Mononuclear cell (primary cell): ENCODE data around the gene CD151. TPM values are rescaled to one million over a fixed set of nuclear protein-coding genes. Genes with fewer than 3 reads are reported as not detected.

Source experiments
- total RNA-seq: library from RNA; depleted of rRNA; stranded (reverse); fragments of >200 nt; gene quantifications from one replicate; pipeline ENCODE4 v1.2.3, GENCODE V29; 2012

The CD151 gene
- total RNA-seq, 1 donor: 28.5 TPM

Other genes starting within 250 kb of the CD151 start
- gene IRF7, start 217.0 kb upstream of the CD151 start, total RNA-seq: 50.9 TPM
- gene CDHR5, start 208.0 kb upstream of the CD151 start, total RNA-seq: 0.10 TPM
- not detected for gene SCT, start 205.8 kb upstream of the CD151 start, total RNA-seq
- 0.10 TPM for gene DRD4, start 195.7 kb upstream of the CD151 start, total RNA-seq
- gene DEAF1, start 137.7 kb upstream of the CD151 start, total RNA-seq: 30.7 TPM
- 8.3 TPM for gene TMEM80, start 137.1 kb upstream of the CD151 start, total RNA-seq
- 2.1 TPM for gene EPS8L2, start 126.7 kb upstream of the CD151 start, total RNA-seq
- 141 TPM for gene TALDO1, start 85.5 kb upstream of the CD151 start, total RNA-seq
- 7.2 TPM for gene GATD1, start 55.5 kb upstream of the CD151 start, total RNA-seq
- not detected for gene CEND1, start 42.9 kb upstream of the CD151 start, total RNA-seq
- gene SLC25A22, start 34.7 kb upstream of the CD151 start, total RNA-seq: 3.5 TPM
- 6.2 TPM for gene PIDD1, start 27.7 kb upstream of the CD151 start, total RNA-seq
- 653 TPM for gene RPLP2, start 23.0 kb upstream of the CD151 start, total RNA-seq
- gene PNPLA2, start 14.0 kb upstream of the CD151 start, total RNA-seq: 81.0 TPM
- gene CRACR2B, start 5.0 kb upstream of the CD151 start, total RNA-seq: 0.84 TPM
- 11.2 TPM for gene POLR2L, start 9.6 kb downstream of the CD151 start, total RNA-seq
- 15.5 TPM for gene TSPAN4, start 9.9 kb downstream of the CD151 start, total RNA-seq
- 8.2 TPM for gene CHID1, start 77.9 kb downstream of the CD151 start, total RNA-seq
- gene AP2A2, start 92.9 kb downstream of the CD151 start, total RNA-seq: 40.0 TPM
- under 0.01 TPM for gene MUC6, start 203.8 kb downstream of the CD151 start, total RNA-seq
- not detected for gene MUC2, start 241.9 kb downstream of the CD151 start, total RNA-seq